GM21723 (cell line): ENCODE data around the gene PPARG.

ENCODE experiments used
- ATAC-seq: cut with Tn5 transposase; IDR thresholded peaks from one replicate; pipeline ENCODE4 v1.9.1; 2021; ENCODE audit warnings: mild to moderate bottlenecking, moderate library complexity; ENCODE audit not compliant: unreplicated experiment

Gene PPARG

GRCh38 chr3:12308517-12308916, 19.6 kb downstream of the PPARG start:
- ATAC-seq: no peak

DNA sequence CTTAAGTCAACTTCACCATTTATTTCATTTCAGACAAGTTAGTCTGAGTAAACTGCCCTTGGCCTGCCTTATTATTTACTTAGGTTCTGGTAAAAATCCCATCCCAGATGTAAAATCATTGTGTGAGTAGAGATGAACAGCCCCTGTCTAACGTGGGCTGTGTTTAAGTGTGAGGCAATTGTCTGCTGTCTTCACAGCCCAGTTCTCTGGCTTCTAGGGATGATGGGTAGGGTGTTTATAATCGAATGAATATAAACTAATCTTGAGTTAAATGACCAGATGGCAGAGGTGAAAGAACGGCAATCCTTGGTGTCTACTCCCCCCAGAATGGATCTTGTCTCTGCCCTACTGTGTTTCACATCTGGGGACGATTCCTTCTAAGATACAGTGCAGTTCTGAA, 20.8 kb downstream of the PPARG start:
- no peak for ATAC-seq

GRCh38 chr3:12312010-12312409, 23.1 kb downstream of the PPARG start:
- no peak for ATAC-seq

DNA sequence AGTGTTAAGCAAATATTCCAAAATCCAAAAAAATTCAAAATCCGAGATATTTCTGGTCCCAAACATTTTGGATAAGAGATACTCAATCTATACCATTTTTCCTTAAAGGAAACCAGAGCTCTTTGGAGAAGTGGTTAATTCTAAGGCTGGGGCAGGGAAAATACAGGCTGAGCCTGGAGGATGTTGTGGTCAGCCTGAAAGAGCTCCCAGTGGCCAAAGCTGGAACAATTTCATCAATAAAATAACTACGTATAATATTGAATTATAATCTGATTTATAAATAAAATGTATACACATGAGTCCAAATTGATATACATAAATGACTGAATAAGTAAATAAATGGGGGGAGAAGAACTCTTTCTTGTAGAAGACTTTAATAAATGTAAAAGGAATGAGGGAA, 24.6 kb downstream of the PPARG start:
- no peak for ATAC-seq

DNA sequence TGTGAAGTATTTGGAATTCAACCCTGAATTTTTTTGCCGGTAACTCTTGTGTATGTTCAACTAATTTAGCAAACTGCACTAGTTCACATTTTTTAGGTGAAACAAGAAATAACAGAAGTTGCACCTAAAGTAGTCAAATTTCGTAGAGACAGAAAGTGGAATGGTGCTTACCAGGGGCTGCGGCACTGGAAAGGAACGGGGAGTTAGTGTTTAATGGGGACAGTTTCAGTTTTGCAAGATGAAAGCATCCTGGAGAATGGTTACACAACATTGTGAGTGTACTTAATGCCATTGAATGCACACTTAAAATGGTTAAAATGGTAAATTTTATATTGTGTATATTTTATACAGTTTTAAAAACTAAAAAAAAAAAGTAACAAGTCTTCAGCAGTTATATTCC, 27.4 kb downstream of the PPARG start:
- no peak for ATAC-seq

DNA sequence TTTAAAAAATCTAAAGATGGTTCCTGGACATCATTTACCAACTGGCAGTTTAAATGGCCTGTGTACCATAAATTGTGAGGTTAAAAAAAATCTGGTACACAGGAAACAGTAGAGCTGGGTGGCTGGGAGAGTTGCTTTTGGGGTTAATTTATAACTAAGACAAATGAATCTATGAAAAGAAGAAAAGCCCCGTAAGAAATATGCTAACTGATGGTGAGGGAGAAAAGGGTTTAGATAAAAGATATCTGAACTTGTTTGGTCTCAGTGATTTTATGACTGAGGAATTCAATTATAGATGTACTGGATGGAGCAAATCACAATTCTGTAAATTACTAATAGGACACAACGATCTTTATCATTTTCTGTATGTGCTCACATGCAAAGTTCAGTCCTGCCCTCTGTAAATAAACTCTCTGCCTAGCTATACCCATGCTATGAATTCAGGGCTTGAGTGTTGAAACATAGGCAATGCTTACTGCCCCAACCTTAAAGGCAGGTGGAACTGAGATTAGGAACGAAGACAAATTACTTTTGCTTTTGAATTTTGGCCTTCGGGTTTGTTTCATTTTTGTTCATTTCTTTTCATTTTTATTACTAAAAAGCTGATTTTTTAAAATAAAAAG, 28.0 kb downstream of the PPARG start:
- no peak for ATAC-seq

DNA sequence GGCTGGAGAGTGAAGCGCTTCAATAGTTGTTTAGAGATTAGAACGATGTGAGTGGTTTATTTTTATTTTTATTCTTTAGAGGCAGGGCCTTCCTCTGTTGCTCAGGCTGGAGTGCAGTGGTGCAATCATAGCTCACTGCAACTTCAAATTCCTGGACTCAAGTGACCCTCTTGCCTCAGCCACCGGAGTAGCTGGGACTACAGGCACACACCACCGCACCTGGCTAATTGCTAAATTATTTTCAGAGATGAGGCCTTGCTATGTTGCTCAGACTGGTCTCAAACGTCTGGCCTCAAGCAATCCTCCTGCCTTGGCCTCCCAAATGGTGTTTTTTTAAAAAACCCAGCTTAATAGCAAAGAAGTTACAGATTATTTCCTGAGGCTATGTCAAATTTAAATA, 29.0 kb downstream of the PPARG start:
- no peak for ATAC-seq

DNA sequence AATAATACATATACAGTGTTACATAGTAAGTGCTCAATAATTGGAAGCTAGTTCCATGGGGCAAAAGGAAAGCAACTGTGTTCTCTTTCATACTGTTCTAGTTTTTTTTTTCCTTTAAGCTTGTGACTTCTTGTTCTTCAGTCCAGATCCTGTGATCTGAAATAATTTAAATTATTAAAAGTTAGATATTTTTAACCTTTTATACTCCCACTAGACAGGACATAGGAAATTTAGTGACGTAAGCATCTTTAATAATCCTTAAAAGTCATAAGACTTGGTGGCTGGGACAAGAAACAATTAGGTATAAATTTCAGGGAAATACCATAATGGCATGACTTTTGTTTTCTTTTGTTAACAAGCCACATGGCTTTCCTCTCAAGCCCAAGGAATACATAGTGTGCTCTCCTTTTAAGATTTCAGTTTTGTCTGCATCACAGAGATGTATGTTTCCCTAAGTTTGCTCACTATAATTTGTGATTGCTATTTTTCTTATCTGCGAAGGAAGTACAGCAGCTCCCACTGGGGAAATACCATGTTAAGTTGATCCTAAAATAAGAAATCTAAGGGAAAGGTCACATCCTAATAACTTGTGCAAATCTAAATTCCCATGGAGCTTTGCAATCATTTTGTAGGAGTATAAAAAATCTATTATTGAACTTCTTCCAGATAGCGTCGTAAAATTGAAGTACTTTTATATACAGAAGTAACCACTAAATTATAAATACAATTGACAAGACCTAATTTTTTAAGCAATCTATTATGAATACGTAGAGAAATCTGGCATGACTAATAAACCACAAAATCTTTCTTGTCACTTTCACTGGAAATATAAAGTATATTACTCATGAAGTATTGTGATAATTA, 30.1 kb downstream of the PPARG start:
- no peak for ATAC-seq

GRCh38 chr3:12321015-12321414, 32.1 kb downstream of the PPARG start:
- ATAC-seq: no peak

DNA sequence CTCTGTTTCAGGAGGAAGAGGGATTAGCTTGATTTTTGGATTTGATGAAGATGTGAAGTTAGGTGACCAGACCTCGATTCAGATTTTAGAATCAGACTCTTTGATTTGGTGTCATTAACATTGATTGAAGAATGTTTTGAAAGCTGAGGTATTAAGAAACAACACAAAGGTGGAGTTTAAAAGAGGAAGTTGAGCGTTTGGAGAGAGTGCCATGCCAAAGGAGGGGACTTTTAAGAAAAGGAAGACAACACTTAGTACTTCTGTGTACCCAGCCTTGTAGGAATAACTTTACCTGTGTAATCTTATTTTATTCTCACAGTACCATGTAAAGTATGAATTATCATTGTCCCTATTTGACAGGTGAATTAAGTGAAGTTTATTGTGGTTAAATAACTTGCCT, 34.4 kb downstream of the PPARG start:
- no peak for ATAC-seq

DNA sequence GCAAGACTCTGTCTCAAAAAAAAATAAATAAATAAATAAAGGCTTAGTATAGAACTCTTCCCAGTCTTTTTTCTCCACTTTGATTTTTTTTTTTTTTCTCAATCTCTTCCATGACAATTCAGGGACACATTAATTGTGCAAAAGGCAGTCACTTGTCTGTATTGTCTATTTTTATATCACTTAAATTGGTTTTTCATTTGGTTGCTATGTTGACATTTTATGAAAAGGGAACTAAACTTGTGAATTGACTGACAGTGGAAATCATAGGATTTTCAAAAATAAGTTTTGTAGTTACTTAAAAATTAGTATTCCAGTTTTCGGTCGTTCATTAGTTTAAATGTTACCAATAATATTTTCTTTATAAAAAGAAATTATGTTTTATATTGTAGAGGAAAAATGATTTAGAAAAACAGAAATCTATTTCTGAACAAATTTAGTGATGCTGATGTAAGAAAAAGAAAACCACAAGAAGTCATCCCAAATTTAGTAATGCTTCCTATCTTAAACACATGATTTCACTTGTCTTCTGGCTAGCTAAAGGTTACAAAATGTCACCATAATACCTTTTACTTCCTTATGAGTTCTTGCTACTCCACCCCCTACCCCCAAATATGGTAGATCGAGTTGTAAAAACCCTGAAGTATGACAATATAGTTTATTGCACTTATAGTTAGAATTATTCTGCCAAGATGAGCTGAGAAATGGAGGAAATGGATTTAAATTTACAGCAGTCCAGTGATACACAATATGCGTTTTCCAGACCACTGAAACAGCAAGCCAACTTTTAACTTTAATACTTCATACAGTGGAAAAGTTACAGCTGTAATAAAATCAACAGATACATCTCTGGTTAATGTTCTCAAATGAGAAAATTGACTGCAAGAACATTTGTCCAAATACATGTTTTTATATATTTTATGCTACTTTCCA, 37.0 kb downstream of the PPARG start:
- no peak for ATAC-seq

GRCh38 chr3:12327021-12327420, 38.2 kb downstream of the PPARG start:
- ATAC-seq: no peak

DNA sequence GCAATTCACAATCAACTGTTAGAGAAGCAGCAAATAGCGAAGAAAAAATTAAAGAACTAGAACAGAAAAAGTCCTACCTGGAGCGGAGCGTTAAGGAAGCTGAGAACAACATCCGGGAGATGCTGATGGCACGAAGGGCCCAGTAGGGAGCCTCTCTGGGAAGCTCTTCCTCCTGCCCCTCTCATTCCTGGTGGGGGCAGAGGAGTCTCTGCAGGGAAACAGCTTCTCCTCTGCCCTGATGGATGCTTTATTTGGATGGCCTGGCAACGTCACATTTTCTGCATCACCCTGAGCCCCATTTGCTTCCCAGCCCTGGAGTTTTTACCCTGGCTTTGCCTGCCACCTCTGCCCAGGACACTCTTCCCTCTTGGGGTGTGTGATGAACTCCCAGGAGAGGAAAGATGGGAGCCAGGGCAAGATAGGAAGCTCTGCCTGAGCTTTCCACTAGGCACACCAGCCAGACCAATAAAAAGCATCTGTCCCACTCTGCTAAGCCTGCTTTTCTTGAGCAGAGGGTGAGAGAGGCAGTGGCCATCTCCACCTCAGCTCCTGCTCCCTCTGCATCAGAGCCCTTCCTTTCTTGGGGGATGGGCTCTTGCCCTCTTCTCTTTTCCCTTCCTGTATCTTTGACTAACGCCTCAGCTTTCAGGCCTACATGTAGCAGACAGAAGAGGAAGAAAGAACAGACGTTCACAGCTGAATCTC, 39.4 kb downstream of the PPARG start:
- ATAC-seq: no peak

DNA sequence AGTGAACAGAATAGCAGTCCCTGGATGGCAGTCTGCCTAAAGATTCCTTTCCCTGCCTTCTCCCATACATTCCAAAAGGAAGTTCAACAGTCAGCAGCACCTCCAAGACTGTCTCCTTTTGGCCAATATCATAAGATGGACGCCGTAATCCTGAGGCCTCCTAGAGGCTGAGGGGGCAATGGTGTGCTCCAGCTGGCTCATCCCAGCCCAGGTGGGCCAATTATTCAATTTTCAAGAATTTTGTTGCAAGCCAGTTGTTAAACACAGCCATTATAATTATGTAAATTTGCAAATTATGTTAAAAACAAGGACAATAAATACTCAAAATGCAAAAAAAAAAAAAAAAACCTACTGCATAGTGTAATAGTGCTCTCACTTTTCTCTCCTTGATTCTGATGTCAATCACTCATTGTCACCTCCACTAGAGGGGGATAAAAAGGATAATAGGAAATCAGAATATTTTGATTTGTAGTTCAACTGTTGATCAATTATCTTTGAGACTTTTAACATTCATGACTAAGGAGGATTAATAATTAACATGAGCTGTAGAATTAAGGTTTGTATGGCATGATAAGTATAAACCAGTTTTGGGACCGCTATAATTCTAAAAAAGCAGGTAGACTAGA, 40.1 kb downstream of the PPARG start:
- ATAC-seq: no peak

DNA sequence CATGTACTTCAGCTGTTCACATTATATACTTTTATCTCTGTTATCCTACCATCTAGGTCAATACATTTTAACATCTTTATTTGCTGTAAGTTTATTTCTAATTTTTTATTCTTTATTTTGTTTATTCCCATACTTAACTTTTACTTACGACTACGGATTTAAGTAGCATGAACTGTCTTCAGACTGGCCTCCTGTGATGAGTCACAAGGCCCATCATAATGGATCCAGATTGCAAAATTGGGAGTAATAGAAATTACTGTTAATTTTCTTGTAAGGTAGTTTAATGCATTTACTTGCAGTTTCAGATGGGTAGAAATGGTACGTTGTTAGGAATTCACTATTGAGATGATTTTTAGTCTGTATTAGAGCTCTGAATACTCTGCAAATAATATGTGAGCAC, 45.9 kb downstream of the PPARG start:
- no peak for ATAC-seq

GRCh38 chr3:12335421-12335820, 46.6 kb downstream of the PPARG start:
- no peak for ATAC-seq

DNA sequence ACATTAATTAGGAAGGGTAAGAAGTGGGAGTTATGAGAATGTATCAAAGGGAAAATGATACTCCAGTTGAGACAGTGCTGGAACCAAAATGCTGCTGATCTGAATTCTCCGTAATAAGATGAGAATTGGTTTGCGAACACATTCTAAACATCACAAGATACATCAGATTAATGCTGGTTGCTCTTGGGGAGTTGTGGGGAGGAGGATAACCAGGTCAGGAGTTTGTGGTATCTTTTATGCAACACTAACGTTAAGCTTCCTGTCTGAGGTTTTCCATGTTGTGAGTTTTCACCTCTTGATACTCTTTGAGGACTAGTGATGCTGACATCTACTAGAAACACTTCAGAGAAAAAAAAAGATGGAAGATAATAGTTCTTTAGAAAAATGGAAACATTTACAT, 47.2 kb downstream of the PPARG start:
- ATAC-seq: no peak

DNA sequence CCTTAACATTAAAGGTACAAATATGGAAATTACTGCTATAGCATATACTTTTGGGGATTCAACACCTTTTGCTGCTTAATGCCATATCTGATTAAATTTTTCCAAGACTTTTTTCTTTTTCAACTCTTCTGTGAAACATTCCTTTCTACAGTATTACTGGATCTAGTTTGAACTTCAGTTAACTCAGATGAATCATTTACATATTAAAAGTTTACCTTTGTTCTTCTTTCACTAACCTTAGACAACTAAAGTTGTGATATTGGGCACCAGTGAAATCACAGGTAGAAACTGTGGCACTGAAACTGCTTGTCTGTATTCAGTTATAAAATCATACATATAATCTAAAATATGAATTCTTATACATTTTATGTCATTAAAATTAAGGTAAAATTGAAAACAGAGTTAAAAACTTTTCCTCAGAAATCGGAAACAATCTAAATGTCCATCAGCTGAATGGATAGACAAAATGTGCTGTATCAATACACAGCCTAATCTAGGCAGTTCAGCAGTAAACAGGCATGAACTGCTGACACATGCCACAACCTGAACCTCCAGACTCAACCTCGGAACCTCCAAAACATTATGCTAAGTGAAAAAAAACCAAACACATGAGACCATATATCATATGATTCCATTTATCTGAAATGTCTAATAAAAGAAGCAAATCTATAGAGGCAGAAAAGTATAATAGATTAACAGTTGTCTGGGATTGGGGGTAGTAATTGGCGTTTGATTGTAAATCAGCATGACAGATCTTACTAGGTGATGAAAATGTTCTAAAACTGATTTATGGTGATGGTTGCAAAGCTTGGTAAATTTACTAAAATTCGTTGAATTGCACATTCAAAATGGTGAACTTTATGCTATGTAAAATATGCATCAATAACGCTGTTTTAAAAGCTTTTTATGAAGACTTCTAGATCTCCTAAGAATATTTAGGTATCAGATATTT, 50.0 kb downstream of the PPARG start:
- no peak for ATAC-seq

DNA sequence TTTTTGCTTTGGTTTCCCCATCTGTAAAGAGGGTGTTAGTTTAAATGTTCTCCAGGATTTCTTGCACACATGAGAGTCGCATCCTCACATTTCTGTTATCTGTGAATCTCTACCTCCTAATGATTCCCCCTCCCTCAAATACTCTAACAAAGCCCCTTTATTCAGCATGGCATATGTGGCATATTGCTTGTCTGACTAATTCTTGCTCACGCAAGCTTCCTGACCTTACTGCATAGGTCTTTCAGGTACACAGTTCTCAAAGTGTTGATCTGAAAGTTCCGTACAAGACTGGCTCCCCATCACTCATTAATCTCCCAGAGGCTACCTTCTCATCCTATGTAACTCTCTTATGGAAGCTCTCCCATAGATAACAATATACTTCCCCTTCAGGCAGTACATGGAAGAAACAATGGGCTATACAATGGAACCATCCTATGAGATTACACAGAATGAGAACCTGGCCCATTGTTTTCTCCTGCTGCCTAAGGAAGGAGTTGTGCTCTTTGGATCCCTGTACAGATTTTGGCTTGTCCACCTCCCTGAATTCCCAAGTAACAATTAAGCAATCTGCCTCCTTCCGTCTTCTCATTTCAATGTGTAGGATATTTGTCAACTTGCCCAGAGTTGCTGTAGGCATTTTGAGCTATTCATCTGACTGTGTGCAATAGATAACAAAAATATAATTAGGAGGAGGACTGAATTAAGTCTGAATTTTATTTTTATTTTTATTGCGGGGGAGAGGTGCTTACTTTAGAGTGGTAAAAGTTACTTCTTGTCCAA, 51.0 kb downstream of the PPARG start:
- ATAC-seq: no peak
